HG02885 (cell line): ENCODE results near the gene PER2.
"Not testable (repeated sequence)": the region's sequence is repeated elsewhere in the genome, so short reads cannot be mapped to it uniquely, and the experiment has no call there.

Experiments used
- ATAC-seq: cut with Tn5 transposase; IDR thresholded peaks from one replicate; pipeline ENCODE4 v1.9.1; 2021; ENCODE audit warnings: mild to moderate bottlenecking; ENCODE audit not compliant: unreplicated experiment, poor library complexity

PER2 gene

DNA sequence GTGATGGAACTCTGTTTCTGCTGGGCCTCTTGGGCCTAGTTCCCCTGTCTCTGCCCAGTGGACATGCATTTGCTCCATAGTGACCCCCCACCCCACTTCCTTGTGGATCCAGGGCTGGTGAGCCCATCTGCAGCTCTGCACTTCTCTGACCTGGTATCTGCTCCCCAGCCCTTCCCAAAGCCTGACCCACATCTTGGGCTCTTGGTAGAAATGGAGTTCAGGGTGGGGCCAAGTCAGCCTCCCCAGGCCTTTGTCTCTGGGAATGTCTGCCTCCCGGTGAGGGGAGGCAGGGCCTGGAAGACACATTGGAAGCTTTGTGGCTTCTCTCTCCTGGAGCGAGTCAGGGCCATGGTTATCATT, 25.6 kb upstream of the PER2 start:
- ATAC-seq: no peak

GRCh38 chr2:238313289-238313990, 25.0 kb upstream of the PER2 start:
- ATAC-seq: no peak

DNA sequence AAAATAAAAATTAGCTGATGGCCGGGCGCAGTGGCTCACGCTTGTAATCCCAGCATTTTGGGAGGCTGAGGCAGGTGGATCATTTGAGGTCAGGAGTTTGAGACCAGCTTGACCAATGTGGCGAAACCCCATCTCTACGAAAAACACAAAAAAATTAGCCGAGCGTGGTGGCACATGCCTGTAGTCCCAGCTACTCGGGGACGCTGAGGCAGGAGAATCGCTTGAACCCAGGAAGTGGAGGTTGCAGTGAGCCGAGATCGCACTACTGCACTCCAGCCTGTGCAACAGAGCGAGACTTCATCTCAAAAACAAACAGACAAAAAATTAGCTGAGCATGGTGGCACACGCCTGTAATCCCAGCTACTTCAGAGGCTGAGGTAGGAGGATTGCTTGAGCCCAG, 22.3 kb upstream of the PER2 start:
- ATAC-seq: not testable (repeated sequence)

DNA sequence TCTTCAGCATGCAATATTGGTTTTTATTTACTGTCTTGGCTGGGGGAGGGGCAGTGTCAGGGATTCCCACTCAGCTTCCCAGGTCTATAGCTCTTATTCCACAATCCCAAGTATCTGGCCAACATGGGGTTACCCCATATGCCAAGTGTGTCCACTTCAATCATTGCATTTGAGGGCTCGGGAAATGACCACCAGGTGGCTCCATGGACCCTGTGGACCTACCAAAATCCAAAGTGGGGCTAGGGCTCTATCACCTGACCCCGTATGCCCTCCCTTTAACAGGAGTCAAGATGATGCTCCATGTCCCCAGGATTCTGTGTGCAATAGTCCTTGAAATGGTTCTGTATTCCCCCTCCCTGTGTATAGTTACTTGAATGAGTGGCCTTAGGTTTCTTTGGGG, 19.8 kb upstream of the PER2 start:
- ATAC-seq: no peak

DNA sequence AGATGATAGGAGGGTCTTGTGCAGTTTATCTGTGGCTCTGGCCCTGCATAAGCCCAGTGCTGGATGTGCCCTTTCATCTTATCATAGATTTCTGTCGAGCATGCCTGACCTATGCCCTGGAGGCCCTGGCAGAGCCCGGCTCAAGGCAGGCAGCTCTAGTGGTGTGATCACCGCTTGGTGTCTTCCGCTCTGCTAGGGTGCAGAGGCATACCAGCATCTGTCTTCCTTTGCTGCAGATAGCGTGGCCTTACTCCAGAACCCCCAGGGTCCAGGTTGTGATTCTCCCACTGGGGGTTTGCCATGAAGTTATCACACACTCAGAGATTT, 18.2 kb upstream of the PER2 start:
- no peak for ATAC-seq

GRCh38 chr2:238305965-238306671, 17.7 kb upstream of the PER2 start:
- no peak for ATAC-seq

GRCh38 chr2:238305092-238305862, 16.9 kb upstream of the PER2 start:
- no peak for ATAC-seq

GRCh38 chr2:238304116-238304515, 15.7 kb upstream of the PER2 start:
- ATAC-seq: no peak

DNA sequence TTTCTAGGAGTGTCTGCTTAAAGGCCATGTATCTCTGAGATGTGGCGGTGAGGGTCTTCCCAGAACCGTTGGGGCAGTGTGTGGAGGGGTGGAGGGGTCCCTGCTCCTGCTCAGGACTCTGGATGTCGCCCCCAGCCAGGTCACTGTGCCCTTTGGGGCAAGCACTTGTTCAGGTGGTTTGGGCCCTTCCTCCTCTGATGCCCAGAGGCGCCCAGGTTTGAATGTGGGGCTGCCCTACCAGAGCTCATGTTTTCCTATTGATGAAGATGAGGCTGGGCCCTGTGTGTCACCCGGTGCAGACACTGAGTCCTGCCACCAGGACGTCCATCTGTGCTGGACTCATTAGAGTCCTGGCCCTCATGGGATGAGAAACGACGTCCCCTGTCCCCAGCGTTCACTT, 14.3 kb upstream of the PER2 start:
- no peak for ATAC-seq

- no peak for ATAC-seq
Measured at GRCh38 chr2:238302087-238302486, 13.7 kb upstream of the PER2 start.

DNA sequence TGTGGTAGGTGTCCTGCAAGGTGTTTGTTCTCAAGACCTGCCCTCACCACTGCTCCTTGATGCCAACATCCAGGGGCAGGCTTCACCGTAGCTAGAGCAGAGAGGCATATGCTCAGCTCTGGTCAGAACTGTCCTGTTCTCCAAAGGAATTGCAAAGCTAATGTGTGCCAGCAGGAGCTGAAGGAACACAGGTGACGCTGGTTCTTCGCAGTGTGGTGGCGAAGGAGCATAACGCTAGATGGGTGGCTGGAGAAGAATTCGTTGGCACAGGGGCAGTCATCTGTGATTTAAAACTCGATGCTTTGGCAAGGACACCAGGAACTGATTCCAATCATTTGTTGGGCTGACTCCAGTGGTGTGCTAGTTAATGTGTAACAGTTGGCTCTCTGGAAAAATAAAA, 11.4 kb upstream of the PER2 start:
- ATAC-seq: no peak

DNA sequence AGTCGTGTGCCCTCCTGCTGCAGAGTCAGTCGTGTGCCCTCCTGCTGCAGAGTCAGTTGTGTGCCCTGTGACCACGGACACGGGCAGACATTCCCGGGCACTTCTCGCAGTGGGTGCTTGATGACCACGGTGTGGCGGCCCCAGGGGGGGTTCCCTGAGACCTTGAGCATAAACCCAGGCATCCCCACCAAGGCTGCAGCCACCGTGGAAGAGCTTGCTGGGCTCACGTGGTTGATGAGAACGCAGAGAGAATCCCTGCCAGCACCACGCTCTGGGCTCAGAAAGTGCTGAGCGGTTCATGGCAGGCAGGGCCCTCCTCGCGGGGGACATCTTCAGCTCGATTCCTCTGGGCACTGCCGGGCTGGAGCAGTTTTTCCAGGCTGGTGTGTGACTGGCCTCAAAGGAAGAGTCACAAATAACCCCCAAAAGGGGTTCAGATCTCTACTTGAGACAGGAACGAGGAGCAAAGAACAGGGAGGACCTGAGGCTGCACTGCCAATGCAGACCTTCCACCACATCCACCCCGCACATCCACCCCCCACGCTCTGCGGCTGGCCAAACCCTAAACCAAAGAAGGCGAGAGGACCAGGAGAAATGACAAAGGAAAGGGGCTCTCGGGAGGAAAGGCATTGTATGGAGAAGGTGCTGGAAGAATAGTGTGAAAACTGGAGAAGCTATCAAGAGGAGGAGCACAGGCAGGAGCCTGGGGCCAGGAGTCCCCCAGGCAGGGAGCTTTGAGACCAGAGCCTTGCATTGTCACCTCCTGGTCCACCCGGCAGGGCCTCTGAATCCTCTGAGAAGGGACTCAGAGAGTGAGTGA, 8.4 kb upstream of the PER2 start:
- no peak for ATAC-seq

- ATAC-seq: no peak
Measured at GRCh38 chr2:238295144-238296112, 7.0 kb upstream of the PER2 start.

DNA sequence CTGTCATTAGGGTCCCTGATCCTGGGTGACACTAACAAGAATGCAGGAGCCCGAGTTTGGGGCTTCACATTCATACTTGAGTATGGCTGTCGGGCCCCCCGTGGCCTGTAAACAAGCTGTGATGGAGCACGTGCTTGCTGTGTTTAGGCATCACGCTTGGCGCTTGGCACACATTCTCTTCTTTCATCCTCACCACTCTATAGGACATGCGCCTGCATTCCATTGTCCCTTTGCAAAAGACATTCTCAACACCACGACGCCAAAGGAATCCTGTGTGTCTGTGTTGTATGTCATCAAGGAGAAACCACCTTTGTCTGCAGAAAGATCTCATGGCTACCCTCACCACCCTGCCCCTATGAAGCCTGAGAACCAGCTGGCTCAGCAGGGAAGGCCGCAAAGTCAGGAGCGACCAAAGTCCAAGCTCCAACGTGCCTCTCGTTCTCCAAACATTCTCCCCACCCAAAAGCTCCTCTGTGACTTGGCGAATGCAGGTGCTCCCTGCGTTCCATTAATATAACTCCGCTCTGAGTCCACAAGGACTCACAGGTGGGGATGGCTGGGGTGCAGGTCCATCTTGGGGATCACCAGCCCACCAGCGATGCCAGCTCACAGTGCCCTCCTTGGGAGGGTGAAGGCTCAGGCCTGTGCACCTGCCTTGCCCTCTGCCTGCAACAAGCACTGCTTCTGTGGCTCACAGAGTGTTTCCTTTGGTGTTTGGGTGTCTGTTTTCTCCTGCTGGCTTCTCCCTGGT, 6.2 kb upstream of the PER2 start:
- ATAC-seq: no peak

DNA sequence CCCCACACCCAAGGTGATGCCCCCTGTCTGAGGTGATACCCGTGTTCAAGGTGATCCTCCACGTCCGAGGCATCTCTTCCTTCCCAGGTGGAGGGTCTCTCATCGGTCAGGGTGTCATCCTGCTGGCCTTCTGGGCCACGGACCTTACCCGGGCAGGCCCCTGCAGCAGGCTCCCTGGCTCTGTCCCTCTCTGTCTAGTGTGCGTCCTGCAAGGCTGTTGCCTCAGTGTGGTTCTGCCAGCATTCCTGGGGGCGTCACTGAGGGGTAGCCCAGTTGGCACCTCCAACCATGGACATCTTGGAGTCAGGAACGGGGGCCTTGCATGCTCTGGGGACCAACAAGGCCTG, 5.6 kb upstream of the PER2 start:
- no peak for ATAC-seq

DNA sequence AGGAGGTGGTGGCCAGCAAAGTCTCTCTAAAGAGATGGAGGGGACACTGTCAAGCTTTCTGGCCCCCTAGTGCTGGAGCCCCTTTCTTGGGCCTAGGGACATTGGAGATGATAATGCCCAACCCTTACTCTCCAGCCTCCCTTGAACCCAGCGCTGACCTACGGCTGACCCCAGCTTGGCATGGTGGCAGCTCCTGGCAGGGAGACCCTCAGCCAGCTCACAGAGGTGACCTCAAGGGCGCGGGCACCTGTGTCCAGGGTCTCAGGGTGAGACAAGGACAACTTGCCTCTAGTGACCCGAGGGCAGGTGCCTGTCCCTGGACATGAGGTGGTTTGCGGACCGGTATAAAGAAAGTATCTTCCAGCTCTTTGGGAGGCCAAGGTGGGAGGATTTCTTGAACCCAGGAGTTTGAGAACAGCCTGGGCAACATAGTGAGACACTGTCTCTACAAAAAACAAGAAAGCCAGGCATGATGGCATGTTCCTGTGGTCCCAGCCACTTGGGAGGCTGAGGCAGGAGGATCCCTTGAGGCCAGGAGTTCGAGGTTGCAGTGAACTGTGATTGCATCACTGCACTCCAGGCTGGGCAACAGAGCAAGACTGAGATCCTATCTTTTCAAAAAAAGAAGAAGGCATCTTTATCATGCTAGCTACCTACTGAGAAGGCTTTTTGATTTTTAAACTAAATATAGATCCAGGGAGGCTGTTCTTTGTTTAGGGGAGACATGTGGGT, 3.3 kb upstream of the PER2 start:
- no peak for ATAC-seq

DNA sequence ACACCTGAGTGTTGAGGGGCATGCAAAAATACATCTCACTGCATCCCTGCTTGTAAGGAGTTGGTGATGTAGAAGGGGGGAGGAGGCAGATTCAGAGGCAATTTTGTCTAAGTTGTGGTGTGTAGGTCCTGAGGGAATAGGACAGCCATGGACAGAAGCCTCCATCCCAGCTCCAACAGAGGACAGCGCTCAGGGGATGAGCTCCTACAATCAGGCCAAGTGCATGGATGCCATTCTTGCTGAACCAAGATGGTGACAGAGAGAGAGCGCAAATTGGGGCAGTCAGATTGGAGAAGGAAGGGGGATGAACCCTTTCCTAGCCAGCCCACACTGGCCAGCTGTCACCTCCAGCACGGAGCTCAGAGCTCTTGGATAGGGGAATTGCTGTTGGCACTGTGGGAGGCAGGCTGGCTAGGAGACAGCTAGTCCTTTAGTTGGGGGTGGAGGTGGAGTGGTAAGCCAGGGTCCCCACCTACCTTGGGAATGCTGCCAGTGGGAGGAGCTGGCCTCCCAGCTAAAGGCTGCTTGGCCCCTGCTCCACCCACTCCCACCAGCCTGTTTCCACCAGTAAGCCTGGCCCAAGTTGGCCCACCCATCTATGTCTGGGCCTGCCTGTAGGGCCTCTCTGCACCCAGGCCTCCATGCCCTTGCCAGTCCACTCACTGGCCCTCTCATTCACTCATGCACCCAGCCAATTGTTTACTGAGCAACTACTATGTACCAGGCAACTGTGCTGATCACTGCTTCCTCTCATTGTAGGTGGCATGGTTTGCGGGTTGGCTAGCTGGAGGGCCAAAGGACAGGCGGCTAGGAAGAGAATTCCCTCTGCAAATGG, 2.5 kb upstream of the PER2 start:
- ATAC-seq: no peak

GRCh38 chr2:238290091-238290509, 1.7 kb upstream of the PER2 start:
- no peak for ATAC-seq
